AG20443 (cell line): ENCODE data around the gene AURKAIP1.
"Not testable (repeated sequence)": the region's sequence is repeated elsewhere in the genome, so short reads cannot be mapped to it uniquely, and the experiment has no call there.

ENCODE experiments used
- DNase-seq: peaks from one replicate; pipeline ENCODE4 v3.0.0; 2012; ENCODE audit warnings: low spot score, mixed read lengths

Gene AURKAIP1

DNA sequence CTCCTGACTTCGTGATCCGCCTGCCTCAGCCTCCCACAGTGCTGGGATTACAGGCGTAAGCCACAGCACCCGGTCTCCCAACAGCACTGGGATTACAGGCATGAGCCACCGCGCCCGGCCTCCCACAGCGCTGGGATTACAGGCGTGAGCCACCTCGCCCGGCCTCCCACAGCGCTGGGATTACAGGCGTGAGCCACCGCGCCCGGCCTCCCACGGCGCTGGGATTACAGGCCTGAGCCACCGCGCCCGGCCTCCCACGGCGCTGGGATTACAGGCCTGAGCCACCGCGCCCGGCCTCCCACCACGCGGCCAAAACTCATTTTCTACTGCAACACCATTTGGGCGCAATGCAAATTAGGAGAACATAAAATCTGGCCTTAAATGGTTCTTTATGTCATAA is 10.3 kb upstream of the AURKAIP1 start:
- not testable (repeated sequence) for DNase-seq

- peak; percentile 6 for DNase-seq
Measured at GRCh38 chr1:1381294-1381693, 6.3 kb upstream of the AURKAIP1 start.

DNA sequence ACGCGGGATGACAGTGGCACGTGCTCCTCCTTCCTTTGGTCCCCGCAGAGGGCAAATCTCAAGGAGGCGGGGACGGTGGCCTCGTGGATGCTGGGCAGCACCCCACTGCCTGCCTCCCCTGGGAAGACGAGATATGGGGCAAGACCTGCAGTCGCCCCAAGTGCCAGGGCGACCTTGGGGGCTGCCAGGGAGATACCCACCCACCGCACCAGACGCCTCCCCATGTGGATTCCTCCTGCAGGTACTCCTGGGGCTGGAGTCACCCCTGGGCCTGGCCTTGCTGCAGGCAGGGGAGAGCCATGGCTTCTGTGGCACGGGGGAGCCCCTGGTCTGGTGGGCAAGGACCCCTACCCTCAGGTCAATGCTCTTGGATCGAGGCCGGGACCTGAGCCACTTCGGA is 5.9 kb upstream of the AURKAIP1 start:
- DNase-seq = peak; percentile 4

GRCh38 chr1:1377540-1378205 is 2.7 kb upstream of the AURKAIP1 start:
- no peak for DNase-seq

- DNase-seq = no peak
Measured at GRCh38 chr1:1376551-1377226, 1.7 kb upstream of the AURKAIP1 start.

- DNase-seq = no peak
Measured at GRCh38 chr1:1374589-1374928, 448 bp downstream of the AURKAIP1 start.

DNA sequence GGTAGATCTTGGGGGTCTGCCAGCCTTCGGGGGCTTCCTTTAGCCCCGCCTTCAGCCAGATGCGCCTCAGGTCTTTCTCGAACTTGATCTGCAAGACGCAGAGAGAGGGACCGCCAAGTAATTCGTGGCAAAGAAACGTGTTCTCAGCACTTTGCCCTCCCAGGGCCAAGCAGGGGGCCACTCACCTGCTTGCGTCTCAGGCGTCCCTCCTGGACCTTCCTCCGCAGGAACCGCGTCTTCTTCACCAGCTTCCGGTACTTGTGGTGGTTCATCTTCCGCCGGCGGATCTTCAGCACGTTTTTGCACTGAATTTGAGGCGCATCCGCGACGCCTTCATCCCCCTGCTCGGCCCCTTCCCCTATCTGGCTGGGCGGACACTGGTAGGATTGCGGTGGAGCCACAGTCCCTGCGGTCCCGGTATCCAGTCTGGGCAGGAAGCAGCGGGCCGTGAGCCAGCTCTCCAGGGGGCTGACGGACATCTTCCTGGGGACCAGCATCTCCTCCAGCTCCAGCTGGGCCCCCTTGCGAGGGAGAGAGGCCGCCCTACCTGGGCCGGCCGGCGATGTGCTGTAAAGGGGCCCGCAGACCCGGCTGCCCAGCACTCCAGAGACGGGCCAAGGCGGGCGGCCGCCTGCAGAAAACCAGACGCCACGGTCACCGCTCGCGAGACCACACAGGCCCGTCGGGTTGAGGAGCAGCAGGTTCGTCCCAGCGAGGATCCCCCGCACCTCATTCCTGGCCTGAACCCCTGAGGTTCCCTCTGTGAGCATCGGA is 1.0 kb downstream of the AURKAIP1 start:
- no peak for DNase-seq

GRCh38 chr1:1373051-1373814 is 1.8 kb downstream of the AURKAIP1 start:
- DNase-seq = no peak

DNA sequence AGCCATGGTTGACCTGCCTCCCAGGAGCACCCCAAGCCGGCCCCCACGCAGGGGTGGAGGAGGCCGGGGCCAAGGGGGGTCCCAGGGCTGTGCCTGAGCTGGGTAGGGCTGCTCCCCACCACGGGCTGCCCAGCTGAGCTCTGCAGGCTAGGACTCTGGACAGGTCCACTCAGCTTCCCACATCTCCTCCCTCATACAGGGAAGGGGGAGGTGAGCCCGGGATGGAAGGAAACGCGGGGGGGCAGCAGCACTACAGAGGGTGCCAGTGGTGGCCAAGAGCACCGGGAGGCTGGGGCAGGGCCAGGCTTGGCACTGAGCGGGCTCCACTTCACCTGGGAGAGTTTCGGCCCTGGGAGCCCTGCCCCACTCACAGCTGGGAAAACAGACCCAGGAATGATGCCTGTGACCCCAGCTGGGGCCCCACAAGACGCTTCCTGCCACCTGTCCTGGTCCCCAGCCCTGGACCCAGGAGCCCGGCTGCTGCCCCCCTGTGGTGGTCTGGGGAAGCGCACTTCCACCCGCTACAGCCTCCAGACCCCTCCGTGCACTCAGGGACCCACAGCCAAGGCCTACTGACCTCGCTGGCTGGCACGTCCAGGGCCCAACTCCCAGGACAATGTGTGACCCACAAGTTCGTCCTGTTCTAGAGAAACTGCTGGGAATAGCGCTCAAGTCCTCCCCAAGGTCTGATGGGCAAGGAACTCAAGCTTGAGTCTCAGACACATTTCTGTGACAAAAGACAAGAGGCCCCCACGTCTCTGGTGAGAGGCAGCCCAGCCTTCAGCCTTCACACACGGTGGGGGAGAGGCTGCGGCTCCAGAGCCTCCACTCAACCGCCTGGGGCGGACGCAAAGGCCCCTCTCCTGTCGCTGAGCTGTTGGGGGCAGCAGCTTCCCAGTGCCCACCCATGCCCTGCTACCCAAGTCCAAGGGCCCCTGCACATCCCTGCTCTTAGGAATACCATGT is 3.0 kb downstream of the AURKAIP1 start:
- DNase-seq = peak; percentile 79

GRCh38 chr1:1371364-1371745 is 3.7 kb downstream of the AURKAIP1 start:
- peak; percentile 41 for DNase-seq

GRCh38 chr1:1370771-1371300 is 4.2 kb downstream of the AURKAIP1 start:
- DNase-seq = no peak

DNA sequence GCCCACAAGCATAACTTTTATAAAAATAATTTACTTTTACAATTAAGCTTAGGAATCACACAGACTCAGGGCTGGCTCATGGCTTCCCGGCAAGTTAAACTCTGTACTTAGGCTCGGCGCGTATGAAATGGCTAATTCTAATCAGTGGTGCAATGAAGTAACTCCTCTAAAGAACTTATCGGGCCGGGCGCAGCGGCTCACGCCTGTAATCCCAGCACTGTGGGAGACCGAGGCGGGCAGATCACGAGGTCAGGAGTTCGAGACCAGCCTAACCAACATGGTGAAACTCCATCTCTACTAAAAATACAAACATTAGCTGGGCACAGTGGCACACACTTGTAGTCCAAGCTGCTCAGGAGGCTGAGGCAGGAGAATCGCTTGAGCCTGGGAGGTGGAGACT is 4.9 kb downstream of the AURKAIP1 start:
- DNase-seq = not testable (repeated sequence)

DNA sequence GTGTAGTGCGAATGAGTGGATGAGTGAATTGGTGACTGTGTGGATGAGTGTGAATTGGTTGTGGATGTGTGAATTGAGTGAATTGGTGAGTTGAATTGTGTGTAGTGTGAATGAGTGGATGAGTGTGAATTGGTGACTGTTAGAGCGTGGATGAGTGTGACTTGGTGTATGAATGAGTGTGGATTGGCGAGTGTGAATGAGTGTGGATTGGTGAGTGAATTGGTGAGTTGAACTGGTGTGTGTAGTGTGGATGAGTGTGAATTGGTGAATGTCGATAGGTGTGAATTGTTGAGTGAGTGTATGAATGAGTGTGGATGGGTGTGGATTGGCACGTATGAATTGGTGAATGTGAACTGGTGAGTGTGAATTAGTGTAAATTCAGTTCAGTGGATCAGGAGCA is 7.7 kb downstream of the AURKAIP1 start:
- no peak for DNase-seq

DNA sequence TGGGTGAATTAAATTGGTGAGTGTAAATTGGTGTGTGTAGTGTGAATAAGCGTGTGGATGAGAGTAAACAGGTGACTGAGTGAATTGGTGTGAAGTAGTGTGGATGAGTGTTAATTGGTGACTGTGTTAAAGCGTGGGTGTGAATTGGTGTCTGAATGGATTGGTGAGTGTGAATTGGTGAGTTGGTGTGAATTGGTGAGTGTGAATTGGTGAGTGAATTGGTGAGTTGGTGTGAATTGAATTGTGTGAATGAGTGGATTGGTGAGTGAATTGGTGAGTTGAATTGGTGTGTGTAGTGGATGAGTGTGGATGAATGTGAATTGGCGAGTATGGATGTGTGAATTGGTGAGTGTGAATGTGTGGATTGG is 8.3 kb downstream of the AURKAIP1 start:
- DNase-seq = no peak

- DNase-seq = no peak
Measured at GRCh38 chr1:1365875-1366698, 8.9 kb downstream of the AURKAIP1 start.

- no peak for DNase-seq
Measured at GRCh38 chr1:1364266-1364665, 10.7 kb downstream of the AURKAIP1 start.

DNA sequence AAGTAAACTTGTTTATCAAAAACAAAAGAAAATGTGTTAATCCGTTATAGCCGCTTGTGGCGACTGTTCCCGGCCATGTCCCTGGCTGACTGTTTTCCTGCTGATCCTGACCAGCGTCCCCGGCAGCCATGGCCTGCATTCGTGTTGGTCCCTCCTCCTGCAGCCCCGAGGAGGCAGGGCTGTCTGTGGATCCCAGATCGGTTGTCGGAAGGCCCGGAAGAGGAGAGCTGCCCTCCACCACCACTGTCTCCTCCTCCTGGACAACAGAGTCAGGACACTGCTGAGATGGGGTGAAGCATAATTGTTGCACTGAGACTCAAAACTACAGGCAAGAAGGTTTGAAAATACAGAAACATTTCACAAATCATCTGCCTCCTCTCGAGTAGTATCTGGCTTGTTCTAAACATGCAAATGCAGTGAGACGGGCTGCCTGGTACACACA is 13.0 kb downstream of the AURKAIP1 start:
- DNase-seq = peak; percentile 85

DNA sequence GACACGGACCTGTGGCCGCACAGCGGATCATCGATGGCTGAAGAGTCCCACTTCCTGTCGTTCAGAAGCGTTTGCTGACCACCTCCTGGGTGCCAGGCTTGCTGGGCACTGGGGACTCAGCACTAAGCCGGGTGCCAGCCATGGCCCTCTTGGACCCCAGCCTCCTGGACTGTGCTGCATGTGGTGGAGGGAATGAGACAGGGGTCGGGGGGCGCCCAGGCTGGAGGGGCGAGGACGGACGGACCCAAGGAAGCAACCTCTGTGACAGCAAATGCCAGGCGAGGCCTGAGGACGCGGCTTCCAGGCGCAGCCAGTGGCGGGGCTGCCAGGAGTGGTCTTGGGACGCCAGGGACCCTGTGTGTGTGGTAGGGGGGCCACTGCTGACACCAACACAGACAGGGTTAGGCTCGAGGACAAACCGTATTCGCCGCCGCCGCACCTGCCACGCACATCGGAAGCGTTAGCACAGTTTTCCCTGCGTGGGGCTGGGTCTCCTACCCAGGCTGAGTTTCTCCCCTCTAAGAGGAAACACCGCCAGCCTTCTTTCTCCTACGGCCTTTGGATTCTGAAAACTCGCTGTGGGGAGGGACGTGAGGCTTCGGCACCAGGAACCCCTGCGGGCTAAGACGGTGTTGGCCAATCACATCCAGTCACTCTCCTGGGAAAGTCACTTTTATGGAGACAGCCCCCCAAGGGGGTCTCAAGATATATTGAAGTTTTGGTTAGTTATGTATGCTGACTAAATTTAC is 13.6 kb downstream of the AURKAIP1 start:
- DNase-seq = no peak

- peak; percentile 93 for DNase-seq
Measured at GRCh38 chr1:1360506-1361169, 14.4 kb downstream of the AURKAIP1 start.
